MV-4-11 (cell line): ENCODE measurements around the gene CANT1.

ENCODE experiments used
- DNase-seq: peaks from one replicate; lab custom pipeline; 2025; lab: John Stamatoyannopoulos, UW

CANT1 gene

GRCh38 chr17:79008666-79009387, 737 bp downstream of the CANT1 start:
- no peak for DNase-seq

GRCh38 chr17:79007504-79008381, 1.8 kb downstream of the CANT1 start:
- DNase-seq: no peak

- DNase-seq: no peak
Observed at GRCh38 chr17:79006794-79007503, 2.6 kb downstream of the CANT1 start.

- DNase-seq: no peak
Observed at GRCh38 chr17:79006046-79006445, 3.5 kb downstream of the CANT1 start.

DNA sequence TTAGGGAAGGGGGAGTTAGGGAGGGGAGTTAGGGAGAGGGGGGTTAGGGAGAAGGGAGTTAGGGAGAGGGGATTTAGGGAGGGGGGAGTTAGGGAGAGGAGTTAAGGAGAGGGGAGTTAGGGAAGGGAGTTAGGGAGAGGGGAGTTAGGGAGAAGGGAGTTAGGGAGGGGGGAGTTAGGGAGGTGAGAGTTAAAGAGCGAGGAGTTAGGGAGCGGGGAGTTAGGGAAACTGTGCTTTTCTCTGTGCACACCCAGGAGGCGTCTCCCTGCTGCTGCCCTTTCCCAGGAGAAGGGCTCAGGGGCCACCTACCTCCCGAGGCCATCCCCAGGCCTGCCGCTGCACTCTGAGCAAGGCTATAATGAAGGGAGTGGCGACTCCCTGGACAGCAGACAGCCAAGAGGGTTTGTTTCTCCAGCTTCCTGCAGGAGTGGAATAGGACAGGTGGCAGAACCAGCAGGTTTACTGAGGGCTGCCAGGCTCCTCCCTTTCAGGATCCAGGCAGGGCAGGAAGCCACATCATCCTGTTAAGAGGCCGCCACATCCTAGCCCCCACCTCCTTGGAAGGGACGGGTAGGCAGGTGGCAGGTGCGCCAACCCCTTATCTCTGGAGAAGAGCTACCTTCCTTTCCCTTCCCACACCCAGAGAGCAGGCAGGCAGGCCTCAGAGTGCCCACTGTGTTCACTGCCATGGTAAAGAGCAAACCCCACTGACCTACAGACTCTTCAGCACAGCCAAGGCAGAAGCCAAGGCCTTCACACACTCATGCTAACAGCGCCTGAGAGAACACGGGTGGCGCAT, 4.3 kb downstream of the CANT1 start:
- DNase-seq: no peak

DNA sequence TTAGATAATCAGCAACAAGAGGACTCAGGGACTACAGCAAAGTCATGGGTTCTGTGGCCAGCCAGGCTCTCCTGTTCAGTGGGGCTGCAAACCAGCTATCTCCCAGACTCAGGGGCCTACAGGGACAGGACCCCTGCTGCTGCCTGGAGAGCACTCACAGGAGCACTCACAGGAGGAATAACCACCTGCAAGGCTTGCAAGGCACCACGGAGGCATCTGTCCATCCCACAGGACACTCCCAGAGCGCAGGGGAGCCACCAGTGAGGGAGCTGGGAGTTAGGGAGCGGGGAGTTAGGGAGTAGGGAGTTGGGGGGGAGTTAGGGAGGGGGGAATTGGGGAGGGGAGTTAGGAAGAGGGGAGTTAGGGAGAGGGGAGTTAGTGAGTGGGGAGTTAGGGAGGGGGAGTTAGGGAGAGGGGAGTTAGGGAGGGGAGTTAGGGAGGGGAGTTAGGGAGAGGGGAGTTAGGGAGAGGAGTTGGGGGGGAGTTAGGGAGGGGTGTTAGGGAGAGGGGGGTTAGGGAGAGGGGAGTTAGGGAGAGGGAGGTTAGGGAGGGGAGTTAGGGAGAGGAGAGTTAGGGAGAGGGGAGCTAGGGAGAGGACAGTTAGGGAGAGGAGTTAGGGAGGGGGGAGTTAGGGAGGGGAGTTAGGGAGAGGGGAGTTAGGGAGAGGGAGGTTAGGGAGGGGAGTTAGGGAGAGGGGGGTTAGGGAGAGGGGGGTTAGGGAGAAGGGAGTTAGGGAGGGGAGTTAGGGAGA, 5.7 kb downstream of the CANT1 start:
- DNase-seq: no peak

GRCh38 chr17:79002796-79003593, 6.6 kb downstream of the CANT1 start:
- no peak for DNase-seq

DNA sequence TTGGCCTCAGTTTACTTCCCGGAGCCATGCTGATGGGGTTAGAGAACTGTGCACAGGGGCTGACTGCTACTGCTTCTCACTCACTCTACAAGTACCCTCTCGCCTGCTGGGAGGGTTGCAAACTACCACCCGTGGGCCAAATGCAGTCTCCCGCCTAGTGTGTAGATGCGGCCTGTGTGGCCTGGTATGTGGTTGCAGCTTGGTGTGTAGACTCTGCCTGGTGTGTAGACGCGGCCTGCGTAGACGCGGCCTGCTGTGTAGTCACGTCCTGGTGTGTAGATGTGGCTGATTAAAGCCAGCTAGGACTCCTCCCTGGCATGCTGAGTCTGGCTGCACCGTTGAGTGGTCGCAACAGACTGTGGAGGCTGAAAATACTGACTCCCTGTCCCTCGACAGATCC, 7.3 kb downstream of the CANT1 start:
- no peak for DNase-seq

GRCh38 chr17:79001190-79002020, 8.2 kb downstream of the CANT1 start:
- no peak for DNase-seq

- no peak for DNase-seq
Observed at GRCh38 chr17:79000396-79001189, 9.0 kb downstream of the CANT1 start.

DNA sequence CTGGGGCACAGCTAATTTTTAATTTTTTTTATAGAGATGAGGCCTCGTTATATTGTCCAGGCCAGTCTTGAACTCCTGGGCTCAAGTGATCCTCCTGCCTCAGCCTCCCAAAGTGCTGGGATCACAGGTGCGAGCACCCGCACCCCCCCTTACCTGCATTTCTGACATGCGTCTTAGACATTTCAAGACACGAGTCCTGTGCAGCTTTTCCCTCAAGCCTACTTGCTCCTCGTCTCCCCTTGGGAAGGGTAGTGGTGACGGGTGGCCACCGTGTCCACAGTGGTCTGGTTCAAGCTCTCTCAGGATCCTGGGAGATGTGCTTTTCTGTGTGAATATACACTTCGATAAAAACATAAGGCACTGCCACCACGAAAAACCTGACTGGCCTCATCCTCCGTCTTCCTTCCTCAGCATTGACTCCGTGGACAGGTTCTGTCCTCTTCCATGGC, 9.6 kb downstream of the CANT1 start:
- no peak for DNase-seq

DNA sequence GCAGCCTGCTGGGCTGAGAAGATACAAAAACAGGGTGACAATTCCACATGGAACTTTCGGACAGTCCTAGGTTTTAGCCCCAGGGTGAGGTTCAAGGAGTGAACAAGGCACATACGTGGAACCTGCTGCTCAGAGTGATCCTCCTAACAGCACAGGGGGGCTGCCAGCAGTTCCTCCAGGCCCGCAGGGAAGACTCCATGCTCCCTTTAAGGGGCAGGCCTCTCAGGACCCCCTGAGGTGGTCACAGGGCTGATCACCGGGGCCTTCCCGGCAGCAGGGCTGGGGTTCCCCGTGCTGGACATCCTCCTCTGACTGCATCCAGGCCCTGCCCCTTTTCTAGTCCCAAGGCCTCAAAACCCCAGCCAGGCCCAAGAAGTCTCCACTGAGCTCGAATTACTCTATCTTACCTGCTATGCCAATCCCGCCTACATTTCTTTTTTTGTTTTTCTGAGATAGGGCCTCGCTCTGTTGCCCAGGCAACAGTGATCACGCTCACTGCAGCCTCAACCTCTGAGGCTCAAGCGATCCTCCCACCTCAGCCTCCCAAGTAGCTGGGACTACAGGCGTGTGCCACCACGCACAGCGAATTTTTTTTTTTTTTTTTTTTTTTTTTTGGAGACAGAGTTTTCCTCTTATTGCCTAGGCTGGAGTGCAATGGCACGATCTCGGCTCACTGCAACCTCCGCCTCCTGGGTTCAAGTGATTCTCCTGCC, 10.4 kb downstream of the CANT1 start:
- no peak for DNase-seq

- no peak for DNase-seq
Observed at GRCh38 chr17:78998311-78999055, 11.1 kb downstream of the CANT1 start.

GRCh38 chr17:78997881-78998280, 11.7 kb downstream of the CANT1 start:
- DNase-seq: no peak

DNA sequence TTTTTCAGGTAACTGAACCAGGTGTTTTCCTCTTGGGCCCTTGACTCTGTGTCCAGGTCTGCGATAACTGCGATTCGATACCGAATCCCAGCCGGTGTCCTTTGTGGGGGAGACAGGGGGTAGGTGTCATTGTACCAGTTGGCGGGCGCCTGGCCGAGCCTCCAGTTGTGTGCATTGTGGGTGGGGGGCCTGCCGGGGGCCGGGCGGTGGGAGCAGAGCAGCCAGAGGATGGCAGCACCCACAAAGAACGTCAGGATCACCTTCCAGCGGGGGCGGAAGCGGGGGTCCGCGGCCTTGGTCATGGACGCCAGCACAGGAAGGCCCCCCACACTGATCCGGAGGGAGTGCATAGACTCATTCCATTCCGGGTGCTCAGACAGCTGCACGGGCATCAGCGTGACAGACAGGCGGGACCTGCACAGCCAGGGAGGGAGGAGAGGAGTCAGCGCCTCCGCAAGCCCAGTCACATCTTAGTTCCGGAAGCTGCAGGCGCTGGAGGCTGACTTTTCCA, 12.3 kb downstream of the CANT1 start:
- DNase-seq: no peak

DNA sequence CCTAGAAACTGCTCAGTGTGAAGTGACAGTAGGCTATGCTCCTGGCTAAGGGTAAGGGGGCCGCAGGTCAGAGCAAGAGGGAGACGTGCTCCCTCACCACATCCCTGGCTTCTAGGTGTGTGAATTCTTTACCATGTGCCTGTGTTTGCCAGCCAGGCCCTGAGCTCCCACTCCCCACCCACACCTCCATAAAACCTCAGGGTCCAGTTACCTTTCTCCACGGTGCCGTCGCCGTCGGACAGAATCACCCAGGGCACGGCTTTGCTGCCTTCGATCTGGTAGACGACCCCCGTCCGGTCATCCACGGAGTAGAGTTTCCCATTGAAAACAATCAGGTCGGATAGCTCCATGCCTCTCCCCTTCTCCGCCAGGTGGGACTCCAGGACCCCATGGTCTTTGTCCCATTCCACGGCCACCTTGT, 12.8 kb downstream of the CANT1 start:
- no peak for DNase-seq
